Aorta (tissue), 5 donors: Measurements from ENCODE around the gene GNAI3. TPM values are rescaled to one million over a fixed set of nuclear protein-coding genes. Genes with fewer than 3 reads are reported as not detected.

ENCODE experiments used
- ATAC-seq: fragments of 200-7000 bp; cut with Tn5 transposase; one replicate; pipeline ENCODE4 v1.9.1; 2022; ENCODE audit warnings: moderate library complexity; ENCODE audit not compliant: low FRiP score
- DNase-seq, 2 donors: peaks; one replicate each; pipeline ENCODE4 v3.0.0-alpha.2; 2020
- H3K27ac ChIP-seq, 2 donors: one replicate each; pipeline ENCODE4 v1.5.1; 2013; ENCODE audit warnings: low read length in 2 of 2, mild to moderate bottlenecking in 2 of 2, moderate library complexity in 2 of 2, control low read depth in 1 of 2, inconsistent platforms in 1 of 2, low read depth in 1 of 2
- H3K27me3 ChIP-seq, 2 donors: one replicate each; pipeline ENCODE4 v1.6.1; 2013; ENCODE audit warnings: control low read depth in 1 of 2, low read length in 1 of 2, mild to moderate bottlenecking in 1 of 2, moderate library complexity in 1 of 2; ENCODE audit not compliant: insufficient read depth in 2 of 2, control insufficient read depth in 1 of 2
- H3K36me3 ChIP-seq, 2 donors: one replicate each; pipeline ENCODE4 v1.6.1; 2013; ENCODE audit warnings: control low read depth in 1 of 2, low read length in 1 of 2, mild to moderate bottlenecking in 1 of 2; ENCODE audit not compliant: insufficient read depth in 2 of 2, control insufficient read depth in 1 of 2
- H3K4me1 ChIP-seq, 2 donors: one replicate each; pipeline ENCODE4 v1.6.1; 2013; ENCODE audit warnings: low read length in 2 of 2, control low read depth in 1 of 2, mild to moderate bottlenecking in 1 of 2, moderate library complexity in 1 of 2; ENCODE audit not compliant: insufficient read depth in 2 of 2, control insufficient read depth in 1 of 2
- H3K4me3 ChIP-seq, 2 donors: one replicate each; pipeline ENCODE4 v1.5.1; 2013; ENCODE audit warnings: low read length in 2 of 2, control low read depth in 1 of 2, mild to moderate bottlenecking in 1 of 2
- H3K9me3 ChIP-seq: one replicate; pipeline ENCODE4 v1.6.1; 2013; ENCODE audit warnings: mild to moderate bottlenecking, low read length; ENCODE audit not compliant: control insufficient read depth
- WGBS, 2 donors: extraction: QIAGEN DNeasy Blood & Tissue Kit; methylation state at CpG; one replicate each; pipeline ENCODE4 v1.1.7; 2013; 5-methylcytosine and 5-hydroxymethylcytosine counted together
- intact Hi-C, 2 donors: fragments of 100-400 bp; cut with DNase I; formaldehyde crosslinking; loops; one replicate each; pipeline versions ENCODE4 v1.14.2 to v1.15.0; 2022
- polyA plus RNA-seq, 2 donors: library from polyadenylated mRNA; stranded (reverse); fragments of 200-250 nt; gene quantifications; one replicate each; pipeline ENCODE4 v1.2.3, GENCODE V29; 2013
- total RNA-seq, 2 donors: library from RNA; stranded (reverse); fragmentation: NEBNext Ultra II Directional; extraction: Animal tissue kit (Norgen Biotek cat#: 25700); gene quantifications; one replicate each; pipeline ENCODE4 v1.2.1, GENCODE V29; 2021
- donor health status: healthy with polysubstance abuse.
- donor health status: Bipolar disorder and iron deficiency.
- donor health status: DM: no; HTN: no; CAD: no.
- donor health status: DM: no; HTN: no; CAD: no.
- donor health status: DM: yes; HTN: yes; CAD: no.

Gene GNAI3
- total and polyA plus RNA-seq, 4 donors: 3.0 to 8.2 (median 5.1) TPM

- no peaks in the 10 kb centered on the region for H3K27me3 ChIP-seq
- peak overlapping the region; percentile 74 to 96 for H3K4me3 ChIP-seq
- H3K36me3 ChIP-seq: no peaks in the 10 kb centered on the region
- DNase-seq: no peak
- WGBS, 2 donors: 9 to 10% methylated on average over 22 of the region's 22 CpGs
- H3K4me1 ChIP-seq: no peaks in the 10 kb centered on the region
- intact Hi-C loops: loop anchor here (2.0 to 10.0 kb wide), 5 partner anchors 73 to 437 kb away; partner anchors contain the start of genes AHCYL1 (in 1 of the 2) and GSTM1 (in 1 of the 2)
- ATAC-seq: peak; percentile 40
- no peaks in the 10 kb centered on the region for H3K9me3 ChIP-seq
- H3K27ac ChIP-seq: peak overlapping the region; percentile 67 to 97
These were observed 723 bp upstream of the GNAI3 start for GRCh38 chr1:109547463-109548320.

- intact Hi-C loops: no loop called here
- WGBS, 2 donors: 89 to 91% methylated on average over 2 of the region's 2 CpGs
- no peaks in the 10 kb centered on the region for H3K4me1 ChIP-seq
- DNase-seq (no peak), ATAC-seq (no peak)
- no peaks in the 10 kb centered on the region for H3K9me3 ChIP-seq
- no peak overlapping the region for H3K27ac ChIP-seq
- no peak overlapping the region for H3K4me3 ChIP-seq
- H3K27me3 ChIP-seq: no peaks in the 10 kb centered on the region
- no peaks in the 10 kb centered on the region for H3K36me3 ChIP-seq
These were observed 8.1 kb downstream of the GNAI3 start for GRCh38 chr1:109556563-109556962.

GRCh38 chr1:109557520-109557919 is 9.1 kb downstream of the GNAI3 start:
- intact Hi-C loops: no loop called here
- Histone ChIP-seq H3K36me3 (no peaks in the 10 kb centered on the region), H3K9me3 (no peaks in the 10 kb centered on the region), H3K4me1 (peaks cover 0 to 2% of the 10 kb centered on the region in 2 donors), H3K4me3 (no peak overlapping the region), H3K27ac (no peak overlapping the region), H3K27me3 (no peaks in the 10 kb centered on the region)
- no peak for ATAC-seq
- WGBS, 2 donors: 95 to 97% methylated on average over 5 of the region's 5 CpGs
- no peak for DNase-seq

GRCh38 chr1:109559995-109560394 is 11.6 kb downstream of the GNAI3 start:
- Histone ChIP-seq H3K27me3 (no peaks in the 10 kb centered on the region), H3K9me3 (no peaks in the 10 kb centered on the region), H3K36me3 (no peaks in the 10 kb centered on the region), H3K27ac (no peak overlapping the region), H3K4me3 (no peak overlapping the region), H3K4me1 (peaks cover 0 to 3% of the 10 kb centered on the region in 2 donors)
- DNase-seq (no peak), ATAC-seq (no peak)
- intact Hi-C loops: no loop called here

- H3K27ac ChIP-seq: no peak overlapping the region
- no peak overlapping the region for H3K4me3 ChIP-seq
- 85 to 87% methylated on average over 7 of the region's 7 CpGs for WGBS, 2 donors
- DNase-seq (no peak), ATAC-seq (no peak)
- intact Hi-C loops: no loop called here
- H3K27me3 ChIP-seq: no peaks in the 10 kb centered on the region
- peaks cover 0 to 5% of the 10 kb centered on the region in 2 donors for H3K4me1 ChIP-seq
- no peaks in the 10 kb centered on the region for H3K9me3 ChIP-seq
- H3K36me3 ChIP-seq: no peaks in the 10 kb centered on the region
These were observed 15.9 kb downstream of the GNAI3 start for GRCh38 chr1:109564194-109564878.

GRCh38 chr1:109565241-109565640 is 16.8 kb downstream of the GNAI3 start:
- no peaks in the 10 kb centered on the region for H3K9me3 ChIP-seq
- no peak overlapping the region for H3K27ac ChIP-seq
- DNase-seq (no peak), ATAC-seq (no peak)
- no peaks in the 10 kb centered on the region for H3K36me3 ChIP-seq
- peaks cover 0 to 5% of the 10 kb centered on the region in 2 donors for H3K4me1 ChIP-seq
- H3K27me3 ChIP-seq: no peaks in the 10 kb centered on the region
- no peak overlapping the region for H3K4me3 ChIP-seq
- 92 to 95% methylated on average over 3 of the region's 3 CpGs for WGBS, 2 donors
- intact Hi-C loops: no loop called here

GRCh38 chr1:109566982-109567381 is 18.6 kb downstream of the GNAI3 start:
- DNase-seq: no peak
- no peak overlapping the region for H3K27ac ChIP-seq
- H3K4me1 ChIP-seq: peaks cover 0 to 7% of the 10 kb centered on the region in 2 donors
- no peak overlapping the region for H3K4me3 ChIP-seq
- no peak for ATAC-seq
- H3K27me3 ChIP-seq: no peaks in the 10 kb centered on the region
- intact Hi-C loops: no loop called here
- H3K9me3 ChIP-seq: no peaks in the 10 kb centered on the region
- WGBS, 2 donors: 33 to 42% methylated on average over 1 of the region's 1 CpG
- no peaks in the 10 kb centered on the region for H3K36me3 ChIP-seq

GRCh38 chr1:109567877-109568672 is 19.7 kb downstream of the GNAI3 start:
- Histone ChIP-seq H3K27ac (no peak overlapping the region), H3K9me3 (no peaks in the 10 kb centered on the region), H3K36me3 (no peaks in the 10 kb centered on the region), H3K4me1 (peaks cover 0 to 7% of the 10 kb centered on the region in 2 donors), H3K27me3 (no peaks in the 10 kb centered on the region), H3K4me3 (no peak overlapping the region)
- 97 to 98% methylated on average over 4 of the region's 4 CpGs for WGBS, 2 donors
- intact Hi-C loops: no loop called here
- no peak for DNase-seq
- ATAC-seq: no peak
